Peyer's patch (tissue), 4 donors: Measurements from ENCODE around the gene MMP17.

Source experiments
- POLR2A ChIP-seq, 2 donors: fragments of 450-650 bp; IDR thresholded peaks; one replicate each; pipeline ENCODE4 v1.5.1; 2017; ENCODE audit warnings: antibody characterized with exemption in 2 of 2, mild to moderate bottlenecking in 2 of 2, moderate library complexity in 2 of 2
- TF ChIP-seq, protein P1 (sequence below), 6 experiments: fragments of 450-650 bp in 4 of 6; fragments of 200-600 bp in 2 of 6; sonication (generic) in 1 of 6; IDR thresholded peaks; one replicate each; pipeline ENCODE4 v1.5.1; 2017 to 2019; ENCODE audit warnings: antibody characterized with exemption in 6 of 6, mild to moderate bottlenecking in 3 of 6, moderate library complexity in 1 of 6

DNA sequence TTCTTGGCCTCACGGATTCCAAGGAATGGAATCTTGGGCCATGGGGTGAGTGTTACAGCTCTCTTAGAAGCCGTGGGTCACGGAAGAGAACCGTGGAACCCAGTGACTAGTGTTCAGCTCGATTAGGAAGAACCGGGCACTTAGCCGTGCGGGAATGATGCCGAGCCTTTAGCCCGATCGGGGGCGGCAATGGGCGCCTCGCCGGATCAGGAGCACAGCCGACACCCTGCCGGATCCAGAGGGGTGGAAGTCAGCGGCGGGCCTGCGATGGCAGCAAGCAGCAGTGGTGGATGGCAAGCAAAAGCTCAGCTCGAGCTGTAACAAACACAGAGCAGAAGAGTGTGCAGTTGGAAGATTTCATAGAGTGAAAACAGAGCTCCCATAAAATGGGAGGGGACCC, 45.1 kb downstream of the MMP17 start:
- TF ChIP-seq POLR2A (IDR thresholded peaks at IDR 0.05), result no peak
- TF ChIP-seq, protein P1, sequence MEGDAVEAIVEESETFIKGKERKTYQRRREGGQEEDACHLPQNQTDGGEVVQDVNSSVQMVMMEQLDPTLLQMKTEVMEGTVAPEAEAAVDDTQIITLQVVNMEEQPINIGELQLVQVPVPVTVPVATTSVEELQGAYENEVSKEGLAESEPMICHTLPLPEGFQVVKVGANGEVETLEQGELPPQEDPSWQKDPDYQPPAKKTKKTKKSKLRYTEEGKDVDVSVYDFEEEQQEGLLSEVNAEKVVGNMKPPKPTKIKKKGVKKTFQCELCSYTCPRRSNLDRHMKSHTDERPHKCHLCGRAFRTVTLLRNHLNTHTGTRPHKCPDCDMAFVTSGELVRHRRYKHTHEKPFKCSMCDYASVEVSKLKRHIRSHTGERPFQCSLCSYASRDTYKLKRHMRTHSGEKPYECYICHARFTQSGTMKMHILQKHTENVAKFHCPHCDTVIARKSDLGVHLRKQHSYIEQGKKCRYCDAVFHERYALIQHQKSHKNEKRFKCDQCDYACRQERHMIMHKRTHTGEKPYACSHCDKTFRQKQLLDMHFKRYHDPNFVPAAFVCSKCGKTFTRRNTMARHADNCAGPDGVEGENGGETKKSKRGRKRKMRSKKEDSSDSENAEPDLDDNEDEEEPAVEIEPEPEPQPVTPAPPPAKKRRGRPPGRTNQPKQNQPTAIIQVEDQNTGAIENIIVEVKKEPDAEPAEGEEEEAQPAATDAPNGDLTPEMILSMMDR (IDR thresholded peaks at IDR 0.05), result no peak
